ENCODE measurements around the gene CHN2. TPM values are rescaled to one million over a fixed set of nuclear protein-coding genes. Genes with fewer than 3 reads are reported as not detected.

The CHN2 gene
- total RNA-seq, 1 experiment from 2014 or later = 0.15 TPM

DNA sequence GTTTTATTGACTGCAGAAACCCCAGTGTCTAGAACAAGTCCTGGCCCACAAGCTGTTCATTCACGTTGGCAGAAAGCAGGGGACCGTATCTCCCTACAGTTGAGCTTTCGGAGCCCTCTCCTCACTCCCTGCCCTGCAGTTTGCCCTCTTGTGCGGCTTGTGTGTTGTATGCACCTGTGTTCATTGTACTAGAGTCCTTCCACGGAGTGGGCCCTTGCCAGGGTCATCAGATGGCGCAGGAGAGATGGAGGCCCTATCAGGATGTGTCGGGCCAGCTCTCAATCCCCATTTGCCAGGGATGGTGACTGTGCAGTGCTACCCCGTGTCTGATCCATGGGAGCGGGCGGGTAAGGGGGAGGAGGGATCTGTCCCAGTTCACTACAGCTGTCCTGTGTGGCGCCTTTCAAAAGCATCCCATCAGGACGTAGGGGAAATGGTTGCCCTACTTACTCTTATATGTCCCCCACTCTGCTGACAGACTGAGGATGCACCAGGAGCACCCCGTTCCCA, 291.7 kb downstream of the CHN2 start:
- intact Hi-C loops (cut with micrococcal nuclease; ENCODE audit: unreplicated experiment) (no loop called here), in situ Hi-C loops (cut with HindIII; ENCODE audit: low pct_unique_long_range_greater_than_20kb, low sequenced_read_pairs) (no loop called here)
- H3K4me3 ChIP-seq (ENCODE audit: low read depth in 2 of 2, low read length in 2 of 2) = no peak overlapping the region
- H3K36me3 ChIP-seq (ENCODE audit: control insufficient read depth, insufficient read depth, low read length) = no peaks in the 10 kb centered on the region
- DNase-seq (ENCODE audit: low read depth, low spot score) (no peak), ATAC-seq (peak; percentile 47)
- H3K4me1 ChIP-seq (ENCODE audit: control insufficient read depth, insufficient read depth, low read length) = peaks cover 2% of the 10 kb centered on the region; the same call in 1 of the 2 replicates
- H3K27me3 ChIP-seq (ENCODE audit: control insufficient read depth, insufficient read depth, low read length) = peaks cover 4% of the 10 kb centered on the region
- BruUV-seq (replicated peaks) = no TSS peak
- ChIA-PET CTCF (no interaction called here), POLR2A (interaction anchor here (0.6 kb wide), 1 partner anchor 1284 kb away, joined by 3 read pairs; no protein-coding TSS in a partner anchor)
- no peak overlapping the region for H3K27ac ChIP-seq (ENCODE audit: low read length)
- TF ChIP-seq, protein P1, sequence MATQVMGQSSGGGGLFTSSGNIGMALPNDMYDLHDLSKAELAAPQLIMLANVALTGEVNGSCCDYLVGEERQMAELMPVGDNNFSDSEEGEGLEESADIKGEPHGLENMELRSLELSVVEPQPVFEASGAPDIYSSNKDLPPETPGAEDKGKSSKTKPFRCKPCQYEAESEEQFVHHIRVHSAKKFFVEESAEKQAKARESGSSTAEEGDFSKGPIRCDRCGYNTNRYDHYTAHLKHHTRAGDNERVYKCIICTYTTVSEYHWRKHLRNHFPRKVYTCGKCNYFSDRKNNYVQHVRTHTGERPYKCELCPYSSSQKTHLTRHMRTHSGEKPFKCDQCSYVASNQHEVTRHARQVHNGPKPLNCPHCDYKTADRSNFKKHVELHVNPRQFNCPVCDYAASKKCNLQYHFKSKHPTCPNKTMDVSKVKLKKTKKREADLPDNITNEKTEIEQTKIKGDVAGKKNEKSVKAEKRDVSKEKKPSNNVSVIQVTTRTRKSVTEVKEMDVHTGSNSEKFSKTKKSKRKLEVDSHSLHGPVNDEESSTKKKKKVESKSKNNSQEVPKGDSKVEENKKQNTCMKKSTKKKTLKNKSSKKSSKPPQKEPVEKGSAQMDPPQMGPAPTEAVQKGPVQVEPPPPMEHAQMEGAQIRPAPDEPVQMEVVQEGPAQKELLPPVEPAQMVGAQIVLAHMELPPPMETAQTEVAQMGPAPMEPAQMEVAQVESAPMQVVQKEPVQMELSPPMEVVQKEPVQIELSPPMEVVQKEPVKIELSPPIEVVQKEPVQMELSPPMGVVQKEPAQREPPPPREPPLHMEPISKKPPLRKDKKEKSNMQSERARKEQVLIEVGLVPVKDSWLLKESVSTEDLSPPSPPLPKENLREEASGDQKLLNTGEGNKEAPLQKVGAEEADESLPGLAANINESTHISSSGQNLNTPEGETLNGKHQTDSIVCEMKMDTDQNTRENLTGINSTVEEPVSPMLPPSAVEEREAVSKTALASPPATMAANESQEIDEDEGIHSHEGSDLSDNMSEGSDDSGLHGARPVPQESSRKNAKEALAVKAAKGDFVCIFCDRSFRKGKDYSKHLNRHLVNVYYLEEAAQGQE (IDR thresholded peaks at IDR 0.05; ENCODE audit: insufficient read depth in 1 of 2, low read depth in 2 of 2, low read length in 1 of 2) = no peak
- TF ChIP-seq POLR2AphosphoS5 (IDR thresholded peaks at IDR 0.05; ENCODE audit: low read depth, low read length) (no peak), TCF7L2 (IDR thresholded peaks at IDR 0.05; ENCODE audit: low read depth, low read length) (no peak), SIN3A (IDR thresholded peaks at IDR 0.05; ENCODE audit: borderline replicate concordance, insufficient read depth, low read depth, low read length) (no peak)
- TF ChIP-seq, protein P2, sequence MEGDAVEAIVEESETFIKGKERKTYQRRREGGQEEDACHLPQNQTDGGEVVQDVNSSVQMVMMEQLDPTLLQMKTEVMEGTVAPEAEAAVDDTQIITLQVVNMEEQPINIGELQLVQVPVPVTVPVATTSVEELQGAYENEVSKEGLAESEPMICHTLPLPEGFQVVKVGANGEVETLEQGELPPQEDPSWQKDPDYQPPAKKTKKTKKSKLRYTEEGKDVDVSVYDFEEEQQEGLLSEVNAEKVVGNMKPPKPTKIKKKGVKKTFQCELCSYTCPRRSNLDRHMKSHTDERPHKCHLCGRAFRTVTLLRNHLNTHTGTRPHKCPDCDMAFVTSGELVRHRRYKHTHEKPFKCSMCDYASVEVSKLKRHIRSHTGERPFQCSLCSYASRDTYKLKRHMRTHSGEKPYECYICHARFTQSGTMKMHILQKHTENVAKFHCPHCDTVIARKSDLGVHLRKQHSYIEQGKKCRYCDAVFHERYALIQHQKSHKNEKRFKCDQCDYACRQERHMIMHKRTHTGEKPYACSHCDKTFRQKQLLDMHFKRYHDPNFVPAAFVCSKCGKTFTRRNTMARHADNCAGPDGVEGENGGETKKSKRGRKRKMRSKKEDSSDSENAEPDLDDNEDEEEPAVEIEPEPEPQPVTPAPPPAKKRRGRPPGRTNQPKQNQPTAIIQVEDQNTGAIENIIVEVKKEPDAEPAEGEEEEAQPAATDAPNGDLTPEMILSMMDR (IDR thresholded peaks at IDR 0.05) = no peak
- no peaks in the 10 kb centered on the region for H3K9me3 ChIP-seq (ENCODE audit: control insufficient read depth, insufficient read depth, low read depth, low read length)

DNA sequence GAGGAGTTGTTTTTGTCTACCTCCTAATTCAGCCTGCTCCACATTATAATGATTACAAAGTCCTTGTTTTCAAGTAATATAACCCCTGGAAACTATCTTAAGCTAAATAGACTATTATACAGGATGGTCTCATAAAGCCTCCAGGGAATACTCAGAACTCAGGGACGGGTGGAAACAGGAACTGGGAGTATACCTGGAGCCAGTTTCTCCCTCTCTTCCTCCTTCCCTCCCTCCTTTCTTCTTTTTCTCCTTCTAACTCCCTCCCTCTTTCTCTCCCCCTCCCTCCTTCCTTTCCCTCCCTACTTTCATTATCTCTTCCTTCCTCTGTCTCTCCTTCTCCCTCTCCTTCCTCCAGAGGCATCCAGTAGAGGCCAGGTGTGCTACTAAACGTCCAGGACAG, 292.8 kb downstream of the CHN2 start:
- Histone ChIP-seq H3K9me3 (ENCODE audit: control insufficient read depth, insufficient read depth, low read depth, low read length) (no peaks in the 10 kb centered on the region), H3K36me3 (ENCODE audit: control insufficient read depth, insufficient read depth, low read length) (no peaks in the 10 kb centered on the region), H3K27me3 (ENCODE audit: control insufficient read depth, insufficient read depth, low read length) (no peaks in the 10 kb centered on the region; the same call in 1 of the 2 replicates), H3K4me3 (ENCODE audit: low read depth in 2 of 2, low read length in 2 of 2) (no peak overlapping the region), H3K4me1 (ENCODE audit: control insufficient read depth, insufficient read depth, low read length) (peaks cover 2% of the 10 kb centered on the region; the same call in 1 of the 2 replicates), H3K27ac (ENCODE audit: low read length) (no peak overlapping the region)
- BruUV-seq (replicated peaks) = no TSS peak
- POLR2A ChIA-PET = no interaction called here
- TF ChIP-seq SIN3A (IDR thresholded peaks at IDR 0.05; ENCODE audit: borderline replicate concordance, insufficient read depth, low read depth, low read length) = no peak
- TF ChIP-seq, protein P2 (IDR thresholded peaks at IDR 0.05) = no peak
- no peak for TF ChIP-seq POLR2AphosphoS5 (IDR thresholded peaks at IDR 0.05; ENCODE audit: low read depth, low read length)
- no peak for TF ChIP-seq TCF7L2 (IDR thresholded peaks at IDR 0.05; ENCODE audit: low read depth, low read length)
- TF ChIP-seq, protein P1 (IDR thresholded peaks at IDR 0.05; ENCODE audit: insufficient read depth in 1 of 2, low read depth in 2 of 2, low read length in 1 of 2) = no peak
- intact Hi-C loops (cut with micrococcal nuclease; ENCODE audit: unreplicated experiment) = no loop called here
- in situ Hi-C loops (cut with HindIII; ENCODE audit: low pct_unique_long_range_greater_than_20kb, low sequenced_read_pairs) = no loop called here
- CTCF ChIA-PET = no interaction called here
- DNase-seq (ENCODE audit: low read depth, low spot score) (no peak), ATAC-seq (no peak)

All from Panc1 (cell line).